GM18498 (cell line): Measurements from ENCODE around the gene INO80D.

Source experiments
- ATAC-seq: cut with Tn5 transposase; IDR thresholded peaks from one replicate; pipeline ENCODE4 v1.9.1; 2021; ENCODE audit warnings: mild to moderate bottlenecking, moderate library complexity; ENCODE audit not compliant: unreplicated experiment

The INO80D gene

GRCh38 chr2:205947621-205948495 is 138.1 kb downstream of the INO80D start:
- peak; percentile 91 for ATAC-seq

GRCh38 chr2:205946226-205946625 is 139.7 kb downstream of the INO80D start:
- no peak for ATAC-seq
